ENCODE results near the gene CACNA2D1.

Gene CACNA2D1

DNA sequence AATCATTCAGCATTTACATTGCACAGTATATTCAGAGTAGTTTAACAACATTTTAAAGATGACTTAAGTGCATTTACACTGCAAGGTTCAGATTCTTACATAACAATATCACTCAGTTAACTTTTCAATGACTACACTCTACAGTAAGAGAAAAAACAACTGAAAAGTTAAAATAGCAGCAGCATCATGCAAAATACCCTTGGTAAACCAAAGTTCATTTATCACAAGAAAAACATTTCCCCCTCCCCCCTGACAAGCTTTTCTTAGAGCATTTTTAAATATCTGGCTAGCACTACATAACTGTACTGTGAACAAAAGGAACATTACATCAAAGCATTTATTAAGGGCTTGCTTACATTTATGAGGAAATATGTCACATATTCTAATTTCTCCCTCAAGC is 494.3 kb downstream of the CACNA2D1 start:
- TF ChIP-seq EGR1 (IDR thresholded peaks at IDR 0.05) (no peak), FOXM1 (IDR thresholded peaks at IDR 0.05; ENCODE audit: borderline replicate concordance, low read depth) (no peak), ZBTB7A (IDR thresholded peaks at IDR 0.05; ENCODE audit: low read depth) (no peak), YY1 (IDR thresholded peaks at IDR 0.05; ENCODE audit: low read depth) (no peak), TCF12 (IDR thresholded peaks at IDR 0.05; ENCODE audit: low read depth) (no peak), NFIC (IDR thresholded peaks at IDR 0.05) (no peak), TAF1 (IDR thresholded peaks at IDR 0.05; ENCODE audit: low read depth) (no peak), TEAD4 (IDR thresholded peaks at IDR 0.05) (no peak), EP300 (IDR thresholded peaks at IDR 0.05; ENCODE audit: borderline replicate concordance) (no peak)
- TF ChIP-seq, protein P1, sequence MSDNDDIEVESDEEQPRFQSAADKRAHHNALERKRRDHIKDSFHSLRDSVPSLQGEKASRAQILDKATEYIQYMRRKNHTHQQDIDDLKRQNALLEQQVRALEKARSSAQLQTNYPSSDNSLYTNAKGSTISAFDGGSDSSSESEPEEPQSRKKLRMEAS (IDR thresholded peaks at IDR 0.05) = no peak

DNA sequence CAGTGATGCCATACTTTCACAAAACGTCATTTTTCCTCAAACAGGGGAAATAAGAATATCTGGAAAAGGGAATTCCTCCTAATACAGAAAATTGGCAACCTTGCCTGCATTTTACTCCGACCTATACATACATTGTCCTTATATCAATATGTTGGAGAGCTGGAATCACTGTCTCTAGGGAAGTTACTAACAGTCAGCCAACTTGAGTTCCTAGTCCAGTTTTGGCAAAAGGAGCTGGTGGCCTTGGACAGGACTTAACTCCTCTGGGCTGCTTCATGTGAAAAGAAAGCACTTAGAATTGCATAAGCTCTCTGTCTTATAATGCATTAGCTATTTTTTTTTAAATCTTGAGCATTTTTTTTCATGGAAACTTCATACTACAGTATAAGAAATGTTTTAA is 499.5 kb downstream of the CACNA2D1 start:
- TF ChIP-seq RAD21 (IDR thresholded peaks at IDR 0.05; ENCODE audit: low read depth) (no peak), NFIC (IDR thresholded peaks at IDR 0.05) (no peak), TAF1 (IDR thresholded peaks at IDR 0.05; ENCODE audit: low read depth) (no peak), ZBTB7A (IDR thresholded peaks at IDR 0.05; ENCODE audit: low read depth) (no peak), EGR1 (IDR thresholded peaks at IDR 0.05) (no peak), CEBPB (IDR thresholded peaks at IDR 0.05) (no peak), FOXM1 (IDR thresholded peaks at IDR 0.05; ENCODE audit: borderline replicate concordance, low read depth) (no peak), CREB1 (IDR thresholded peaks at IDR 0.05; ENCODE audit: low read depth) (no peak), TCF12 (IDR thresholded peaks at IDR 0.05; ENCODE audit: low read depth) (no peak), TEAD4 (IDR thresholded peaks at IDR 0.05) (no peak), YY1 (IDR thresholded peaks at IDR 0.05; ENCODE audit: low read depth) (no peak), EP300 (IDR thresholded peaks at IDR 0.05; ENCODE audit: borderline replicate concordance) (no peak)
- TF ChIP-seq, protein P2, sequence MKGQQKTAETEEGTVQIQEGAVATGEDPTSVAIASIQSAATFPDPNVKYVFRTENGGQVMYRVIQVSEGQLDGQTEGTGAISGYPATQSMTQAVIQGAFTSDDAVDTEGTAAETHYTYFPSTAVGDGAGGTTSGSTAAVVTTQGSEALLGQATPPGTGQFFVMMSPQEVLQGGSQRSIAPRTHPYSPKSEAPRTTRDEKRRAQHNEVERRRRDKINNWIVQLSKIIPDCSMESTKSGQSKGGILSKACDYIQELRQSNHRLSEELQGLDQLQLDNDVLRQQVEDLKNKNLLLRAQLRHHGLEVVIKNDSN (IDR thresholded peaks at IDR 0.05) = no peak
- TF ChIP-seq, protein P1 (IDR thresholded peaks at IDR 0.05) = no peak
- TF ChIP-seq, protein P3, sequence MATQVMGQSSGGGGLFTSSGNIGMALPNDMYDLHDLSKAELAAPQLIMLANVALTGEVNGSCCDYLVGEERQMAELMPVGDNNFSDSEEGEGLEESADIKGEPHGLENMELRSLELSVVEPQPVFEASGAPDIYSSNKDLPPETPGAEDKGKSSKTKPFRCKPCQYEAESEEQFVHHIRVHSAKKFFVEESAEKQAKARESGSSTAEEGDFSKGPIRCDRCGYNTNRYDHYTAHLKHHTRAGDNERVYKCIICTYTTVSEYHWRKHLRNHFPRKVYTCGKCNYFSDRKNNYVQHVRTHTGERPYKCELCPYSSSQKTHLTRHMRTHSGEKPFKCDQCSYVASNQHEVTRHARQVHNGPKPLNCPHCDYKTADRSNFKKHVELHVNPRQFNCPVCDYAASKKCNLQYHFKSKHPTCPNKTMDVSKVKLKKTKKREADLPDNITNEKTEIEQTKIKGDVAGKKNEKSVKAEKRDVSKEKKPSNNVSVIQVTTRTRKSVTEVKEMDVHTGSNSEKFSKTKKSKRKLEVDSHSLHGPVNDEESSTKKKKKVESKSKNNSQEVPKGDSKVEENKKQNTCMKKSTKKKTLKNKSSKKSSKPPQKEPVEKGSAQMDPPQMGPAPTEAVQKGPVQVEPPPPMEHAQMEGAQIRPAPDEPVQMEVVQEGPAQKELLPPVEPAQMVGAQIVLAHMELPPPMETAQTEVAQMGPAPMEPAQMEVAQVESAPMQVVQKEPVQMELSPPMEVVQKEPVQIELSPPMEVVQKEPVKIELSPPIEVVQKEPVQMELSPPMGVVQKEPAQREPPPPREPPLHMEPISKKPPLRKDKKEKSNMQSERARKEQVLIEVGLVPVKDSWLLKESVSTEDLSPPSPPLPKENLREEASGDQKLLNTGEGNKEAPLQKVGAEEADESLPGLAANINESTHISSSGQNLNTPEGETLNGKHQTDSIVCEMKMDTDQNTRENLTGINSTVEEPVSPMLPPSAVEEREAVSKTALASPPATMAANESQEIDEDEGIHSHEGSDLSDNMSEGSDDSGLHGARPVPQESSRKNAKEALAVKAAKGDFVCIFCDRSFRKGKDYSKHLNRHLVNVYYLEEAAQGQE (IDR thresholded peaks at IDR 0.05; ENCODE audit: low read depth) = no peak

DNA sequence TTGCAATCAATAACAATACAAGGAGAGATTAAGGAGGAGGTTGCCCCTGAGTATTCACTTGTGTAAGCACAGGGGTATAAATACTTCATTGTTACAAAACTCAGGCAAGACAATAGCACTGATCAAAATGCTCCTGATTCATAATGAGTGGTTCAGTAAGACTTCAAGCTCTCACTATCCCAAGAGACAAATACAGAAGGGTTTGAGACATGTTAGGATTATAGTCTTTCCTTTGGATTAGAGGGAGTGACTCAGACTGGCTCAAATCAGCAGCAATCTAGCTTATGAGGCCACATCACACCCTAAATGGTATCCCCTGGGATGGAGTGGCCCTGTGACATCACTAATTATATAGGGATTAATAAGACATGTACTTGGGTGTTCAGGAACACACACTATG is 506.5 kb downstream of the CACNA2D1 start:
- TF ChIP-seq YY1 (IDR thresholded peaks at IDR 0.05; ENCODE audit: low read depth) (no peak), EP300 (IDR thresholded peaks at IDR 0.05; ENCODE audit: borderline replicate concordance) (no peak), NFIC (IDR thresholded peaks at IDR 0.05) (no peak), RAD21 (IDR thresholded peaks at IDR 0.05; ENCODE audit: low read depth) (no peak), TCF12 (IDR thresholded peaks at IDR 0.05; ENCODE audit: low read depth) (no peak), FOXM1 (IDR thresholded peaks at IDR 0.05; ENCODE audit: borderline replicate concordance, low read depth) (no peak), TAF1 (IDR thresholded peaks at IDR 0.05; ENCODE audit: low read depth) (no peak)
- TF ChIP-seq, protein P2 (IDR thresholded peaks at IDR 0.05) = no peak
- TF ChIP-seq, protein P3 (IDR thresholded peaks at IDR 0.05; ENCODE audit: low read depth) = no peak

DNA sequence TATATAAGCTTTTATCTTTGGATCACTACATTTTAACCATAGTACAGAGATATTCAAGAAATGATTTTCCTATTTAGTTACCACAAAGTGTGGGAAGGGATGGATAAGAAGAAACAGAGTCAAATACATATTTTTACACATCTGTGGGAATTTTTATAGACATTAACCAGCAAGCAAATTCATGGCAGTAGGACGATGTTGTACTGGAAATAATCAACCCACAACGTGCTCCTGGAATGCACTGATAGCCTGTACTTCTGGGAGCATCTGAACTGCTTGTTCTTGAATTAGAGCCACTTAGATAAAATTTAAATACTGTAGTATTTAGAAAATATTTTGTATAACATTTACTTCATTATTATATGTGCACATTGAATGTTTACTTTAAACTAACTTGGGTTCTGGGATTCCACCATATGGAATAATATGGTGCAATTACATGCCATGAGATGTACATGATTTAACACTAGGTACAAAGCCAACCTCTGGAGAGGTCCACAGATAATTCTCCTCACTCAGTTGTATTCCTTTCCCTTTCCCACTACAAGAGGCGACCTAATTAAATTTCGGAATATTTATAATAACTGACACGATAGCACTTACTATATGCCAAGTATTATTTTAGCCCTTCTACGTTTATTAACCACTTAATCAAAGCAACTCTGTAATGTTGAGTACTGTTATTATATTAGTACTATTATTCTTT is 508.8 kb downstream of the CACNA2D1 start:
- TF ChIP-seq EGR1 (IDR thresholded peaks at IDR 0.05) (no peak), CREB1 (IDR thresholded peaks at IDR 0.05; ENCODE audit: low read depth) (no peak), RAD21 (IDR thresholded peaks at IDR 0.05; ENCODE audit: low read depth) (no peak), ZBTB7A (IDR thresholded peaks at IDR 0.05; ENCODE audit: low read depth) (no peak), FOXM1 (IDR thresholded peaks at IDR 0.05; ENCODE audit: borderline replicate concordance, low read depth) (no peak), YY1 (IDR thresholded peaks at IDR 0.05; ENCODE audit: low read depth) (no peak), TEAD4 (IDR thresholded peaks at IDR 0.05) (no peak), TCF12 (IDR thresholded peaks at IDR 0.05; ENCODE audit: low read depth) (no peak), CEBPB (IDR thresholded peaks at IDR 0.05) (no peak), TAF1 (IDR thresholded peaks at IDR 0.05; ENCODE audit: low read depth) (no peak), NFIC (IDR thresholded peaks at IDR 0.05) (no peak), EP300 (IDR thresholded peaks at IDR 0.05; ENCODE audit: borderline replicate concordance) (no peak)
- TF ChIP-seq, protein P1 (IDR thresholded peaks at IDR 0.05) = no peak
- TF ChIP-seq, protein P3 (IDR thresholded peaks at IDR 0.05; ENCODE audit: low read depth) = no peak
- TF ChIP-seq, protein P2 (IDR thresholded peaks at IDR 0.05) = no peak

All from Ishikawa (cell line).